Adipocyte (in vitro differentiated cells): ENCODE results near the gene SHISA6.
"Not testable (repeated sequence)": the region's sequence is repeated elsewhere in the genome, so short reads cannot be mapped to it uniquely, and the experiment has no call there.

ENCODE experiments used
- DNase-seq: peaks from one replicate; pipeline ENCODE4 v3.0.0-alpha.2; 2015; ENCODE audit warnings: low read depth
- H3K27me3 ChIP-seq: replicated peaks from 2 replicates; pipeline ENCODE4 v1.7.0; 2013; ENCODE audit warnings: mild to moderate bottlenecking, low read length, moderate library complexity; ENCODE audit not compliant: control insufficient read depth, insufficient read depth
- H3K36me3 ChIP-seq: 2 replicates; pipeline ENCODE4 v1.7.0; 2013; ENCODE audit warnings: low read length, mild to moderate bottlenecking, moderate library complexity; ENCODE audit not compliant: control insufficient read depth, insufficient read depth, severe bottlenecking
- H3K4me1 ChIP-seq: 2 replicates; pipeline ENCODE4 v1.7.0; 2013; ENCODE audit warnings: mild to moderate bottlenecking, low read length, moderate library complexity; ENCODE audit not compliant: control insufficient read depth, insufficient read depth
- H3K4me3 ChIP-seq: 2 replicates; pipeline ENCODE4 v1.7.0; 2013; ENCODE audit warnings: mild to moderate bottlenecking, low read length, moderate library complexity
- H3K9ac ChIP-seq: 2 replicates; pipeline ENCODE4 v1.7.0; 2013; ENCODE audit warnings: mild to moderate bottlenecking, low read length, moderate library complexity
- H3K9me3 ChIP-seq: 2 replicates; pipeline ENCODE4 v1.7.0; 2013; ENCODE audit warnings: mild to moderate bottlenecking, low read length, moderate library complexity; ENCODE audit not compliant: control insufficient read depth

SHISA6 gene

GRCh38 chr17:11303773-11304394, 62.9 kb downstream of the SHISA6 start:
- H3K9me3 ChIP-seq = no peaks in the 10 kb centered on the region
- no peak overlapping the region for H3K4me3 ChIP-seq
- no peak for DNase-seq
- no peak overlapping the region for H3K9ac ChIP-seq
- no peaks in the 10 kb centered on the region for H3K4me1 ChIP-seq
- H3K36me3 ChIP-seq = no peaks in the 10 kb centered on the region
- H3K27me3 ChIP-seq = no peaks in the 10 kb centered on the region

- Histone ChIP-seq H3K4me3 (no peak overlapping the region), H3K27me3 (no peaks in the 10 kb centered on the region), H3K4me1 (no peaks in the 10 kb centered on the region), H3K9me3 (no peaks in the 10 kb centered on the region), H3K36me3 (no peaks in the 10 kb centered on the region), H3K9ac (no peak overlapping the region)
- DNase-seq = no peak
Measured at GRCh38 chr17:11304568-11304967, 63.6 kb downstream of the SHISA6 start.

GRCh38 chr17:11305524-11305923, 64.5 kb downstream of the SHISA6 start:
- no peak overlapping the region for H3K9ac ChIP-seq
- no peaks in the 10 kb centered on the region for H3K27me3 ChIP-seq
- no peak for DNase-seq
- H3K9me3 ChIP-seq = no peaks in the 10 kb centered on the region
- no peaks in the 10 kb centered on the region for H3K4me1 ChIP-seq
- H3K4me3 ChIP-seq = no peak overlapping the region
- no peaks in the 10 kb centered on the region for H3K36me3 ChIP-seq

- H3K27me3 ChIP-seq = no peaks in the 10 kb centered on the region
- DNase-seq = no peak
- no peaks in the 10 kb centered on the region for H3K36me3 ChIP-seq
- no peaks in the 10 kb centered on the region for H3K4me1 ChIP-seq
- H3K9ac ChIP-seq = no peak overlapping the region
- H3K4me3 ChIP-seq = no peak overlapping the region
- H3K9me3 ChIP-seq = no peaks in the 10 kb centered on the region
Measured at GRCh38 chr17:11308531-11308930, 67.5 kb downstream of the SHISA6 start.

GRCh38 chr17:11309033-11309432, 68.0 kb downstream of the SHISA6 start:
- Histone ChIP-seq H3K9me3 (no peaks in the 10 kb centered on the region), H3K4me1 (no peaks in the 10 kb centered on the region), H3K9ac (no peak overlapping the region), H3K36me3 (no peaks in the 10 kb centered on the region), H3K4me3 (no peak overlapping the region), H3K27me3 (no peaks in the 10 kb centered on the region)
- no peak for DNase-seq

GRCh38 chr17:11309850-11310249, 68.8 kb downstream of the SHISA6 start:
- no peaks in the 10 kb centered on the region for H3K9me3 ChIP-seq
- H3K9ac ChIP-seq = no peak overlapping the region
- H3K27me3 ChIP-seq = no peaks in the 10 kb centered on the region
- no peaks in the 10 kb centered on the region for H3K36me3 ChIP-seq
- no peaks in the 10 kb centered on the region for H3K4me1 ChIP-seq
- no peak for DNase-seq
- no peak overlapping the region for H3K4me3 ChIP-seq

GRCh38 chr17:11316451-11316850, 75.4 kb downstream of the SHISA6 start:
- DNase-seq, H3K36me3 ChIP-seq, H3K9me3 ChIP-seq, H3K4me1 ChIP-seq, H3K4me3 ChIP-seq, H3K9ac ChIP-seq, H3K27me3 ChIP-seq: not testable (repeated sequence)

- Histone ChIP-seq H3K9ac (no peak overlapping the region), H3K9me3 (peaks cover 7% of the 10 kb centered on the region), H3K36me3 (no peaks in the 10 kb centered on the region), H3K27me3 (no peaks in the 10 kb centered on the region), H3K4me1 (no peaks in the 10 kb centered on the region), H3K4me3 (no peak overlapping the region)
- no peak for DNase-seq
Measured at GRCh38 chr17:11318207-11318606, 77.2 kb downstream of the SHISA6 start.

GRCh38 chr17:11319894-11320293, 78.9 kb downstream of the SHISA6 start:
- H3K27me3 ChIP-seq = no peaks in the 10 kb centered on the region
- DNase-seq = no peak
- H3K36me3 ChIP-seq = no peaks in the 10 kb centered on the region
- H3K4me1 ChIP-seq = no peaks in the 10 kb centered on the region
- no peak overlapping the region for H3K4me3 ChIP-seq
- H3K9ac ChIP-seq = no peak overlapping the region
- H3K9me3 ChIP-seq = peaks cover 7% of the 10 kb centered on the region

- H3K36me3 ChIP-seq = no peaks in the 10 kb centered on the region
- DNase-seq = no peak
Measured at GRCh38 chr17:11324021-11324420, 83.0 kb downstream of the SHISA6 start.

GRCh38 chr17:11324846-11325420, 83.9 kb downstream of the SHISA6 start:
- Histone ChIP-seq H3K9ac (no peak overlapping the region), H3K9me3 (peaks cover 7% of the 10 kb centered on the region), H3K27me3 (no peaks in the 10 kb centered on the region), H3K36me3 (no peaks in the 10 kb centered on the region), H3K4me1 (no peaks in the 10 kb centered on the region), H3K4me3 (no peak overlapping the region)
- DNase-seq = no peak

More at GRCh38 chr17:11324021-11324420, 83.0 kb downstream of the SHISA6 start:
- Histone ChIP-seq H3K4me1 (no peaks in the 10 kb centered on the region), H3K9ac (no peak overlapping the region), H3K9me3 (peaks cover 7% of the 10 kb centered on the region), H3K27me3 (no peaks in the 10 kb centered on the region), H3K4me3 (no peak overlapping the region)

- Histone ChIP-seq H3K9ac (no peak overlapping the region), H3K27me3 (no peaks in the 10 kb centered on the region), H3K9me3 (no peaks in the 10 kb centered on the region), H3K4me1 (no peaks in the 10 kb centered on the region), H3K36me3 (no peaks in the 10 kb centered on the region), H3K4me3 (no peak overlapping the region)
- DNase-seq = no peak
Measured at GRCh38 chr17:11326492-11326891, 85.5 kb downstream of the SHISA6 start.
